ENCODE measurements around the gene HDGFL2.

HDGFL2 gene

DNA sequence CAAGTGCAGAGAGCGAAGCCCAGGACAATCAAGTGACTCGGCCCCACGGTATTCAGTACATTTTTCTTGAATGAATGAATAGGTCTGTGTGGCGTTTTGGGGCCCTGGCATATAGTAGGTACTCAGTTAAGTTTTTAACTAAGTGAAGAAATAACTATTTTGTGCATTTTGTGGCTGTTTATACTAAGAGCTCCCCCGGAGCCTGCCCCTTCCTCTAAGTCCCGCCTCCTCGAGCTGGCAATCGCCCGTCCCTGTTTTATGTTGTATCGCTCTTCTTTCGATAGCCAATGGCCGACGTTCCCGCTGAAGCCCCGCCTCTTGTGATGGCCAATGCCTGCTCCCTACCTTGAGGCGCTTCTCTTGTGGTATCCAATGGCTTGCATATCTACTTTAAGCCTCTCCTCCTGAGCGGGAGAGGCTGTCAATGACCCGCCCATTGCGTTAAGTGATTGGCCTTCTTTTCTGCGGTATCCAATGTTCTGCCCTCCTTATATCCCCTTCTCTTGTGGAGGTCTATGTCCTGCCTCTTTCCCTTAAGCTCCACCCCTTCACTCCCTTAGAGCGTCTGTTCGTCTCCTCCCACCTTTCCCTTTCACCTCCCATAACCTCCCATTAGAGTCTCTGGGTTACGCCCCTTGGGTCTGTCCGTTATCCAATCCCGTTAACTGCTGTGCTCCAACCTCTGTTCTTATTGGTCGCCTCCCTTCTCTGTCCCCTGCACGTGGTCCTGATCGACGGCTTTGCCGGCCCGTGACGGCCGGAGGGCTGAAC, 509 bp upstream of the HDGFL2 start:
- DNase-seq (ENCODE audit: low spot score), result peak; percentile 100

DNA sequence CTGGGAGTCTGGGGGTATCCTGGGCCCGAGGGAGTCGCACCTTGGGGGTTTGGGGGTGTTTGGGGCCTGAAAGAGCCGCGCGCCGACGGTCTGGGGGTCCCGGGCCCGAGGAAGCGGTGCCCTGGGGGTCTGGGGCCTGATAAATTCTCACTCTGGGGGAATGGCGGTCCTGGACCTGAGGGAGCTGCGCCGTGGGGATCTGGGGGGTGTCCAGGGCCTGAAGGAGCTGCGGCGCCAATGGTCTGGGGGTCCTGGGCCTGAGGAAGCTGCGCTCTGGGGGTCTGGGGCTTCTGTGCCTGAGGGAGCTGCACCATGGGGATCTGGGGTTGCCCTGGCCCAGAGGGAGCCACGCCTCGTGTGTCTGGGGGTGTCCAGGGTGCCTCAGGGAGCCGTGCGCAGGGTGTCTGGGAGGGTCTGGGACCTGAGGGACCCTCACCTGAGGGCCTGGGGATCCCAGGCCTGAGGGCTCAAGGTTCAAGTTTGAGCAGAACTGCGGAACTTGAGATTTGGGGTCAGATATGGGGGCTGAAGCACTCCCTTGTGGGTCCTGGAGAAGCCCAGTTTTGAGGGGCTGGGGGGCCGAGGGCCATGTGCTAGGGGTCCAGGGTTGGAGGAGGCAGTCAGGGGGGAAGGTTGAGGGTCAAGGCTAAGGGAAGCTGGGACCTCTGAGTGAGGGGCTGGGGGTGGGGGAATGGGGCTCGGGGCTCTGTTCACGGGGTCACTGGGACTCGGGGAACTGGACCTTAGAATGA, 1.1 kb downstream of the HDGFL2 start:
- DNase-seq (ENCODE audit: low spot score), result no peak

DNA sequence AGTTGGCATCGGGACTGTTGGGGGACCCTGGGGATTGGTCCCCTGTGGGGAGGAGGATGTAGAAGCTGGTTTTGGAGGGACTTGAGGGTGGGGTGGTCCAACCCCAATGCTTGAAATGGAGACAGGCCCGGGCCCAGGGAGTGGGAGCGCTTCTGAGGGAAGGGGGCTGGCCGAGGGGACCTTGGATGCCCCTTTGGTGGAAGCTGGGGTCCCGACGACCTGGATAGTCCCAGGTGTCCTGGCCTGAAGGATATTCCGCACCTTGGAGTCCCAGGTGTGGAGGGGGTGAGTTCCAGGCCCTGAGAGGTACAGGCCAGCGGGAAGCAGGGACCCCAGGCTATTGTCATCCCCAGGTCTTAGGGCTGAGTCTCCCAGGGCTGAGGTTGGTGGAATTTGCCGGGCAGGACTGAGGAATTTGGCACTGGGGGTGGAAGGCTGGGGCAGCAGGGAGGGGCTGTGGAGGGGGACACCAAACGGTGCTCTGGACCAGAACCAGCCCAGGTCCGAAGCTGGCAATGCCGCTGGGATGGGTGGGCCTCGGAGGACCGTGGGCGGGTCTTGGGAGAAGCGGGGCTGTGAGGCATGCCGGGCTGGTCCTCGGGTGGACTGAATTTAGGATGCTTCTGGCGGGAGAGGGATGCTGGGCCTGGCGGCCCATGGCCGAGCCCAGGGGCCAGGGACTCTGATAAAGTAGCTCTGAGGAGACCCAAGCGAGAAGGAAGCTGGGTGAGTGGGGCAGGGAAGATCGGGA, 1.8 kb downstream of the HDGFL2 start:
- DNase-seq (ENCODE audit: low spot score), result no peak

DNA sequence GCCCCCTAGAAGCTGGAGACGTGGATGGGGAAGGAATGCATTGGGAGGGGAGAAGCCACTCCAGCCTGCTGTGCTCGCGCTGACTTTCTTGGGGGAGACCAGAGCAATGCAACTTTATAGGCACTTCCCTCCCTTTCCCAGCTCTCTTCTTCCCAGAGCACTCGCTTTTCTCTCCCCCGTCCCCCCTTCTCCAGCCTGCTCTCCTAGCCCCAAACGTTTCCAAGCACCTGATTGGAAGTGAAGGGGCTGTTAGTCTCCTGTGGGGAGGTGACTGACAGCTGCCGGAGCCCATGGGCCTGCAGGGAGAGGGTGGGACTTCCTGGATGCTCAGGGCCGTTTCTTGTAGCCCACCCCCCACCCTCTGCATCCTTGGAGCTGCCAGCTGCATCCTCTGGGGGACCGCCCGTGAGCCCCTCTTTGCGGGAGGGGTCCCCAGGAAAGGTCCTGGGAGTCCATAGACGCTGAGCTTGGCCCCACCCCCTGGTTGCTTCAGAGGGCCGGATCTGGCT, 2.5 kb downstream of the HDGFL2 start:
- DNase-seq (ENCODE audit: low spot score), result peak; percentile 73

DNA sequence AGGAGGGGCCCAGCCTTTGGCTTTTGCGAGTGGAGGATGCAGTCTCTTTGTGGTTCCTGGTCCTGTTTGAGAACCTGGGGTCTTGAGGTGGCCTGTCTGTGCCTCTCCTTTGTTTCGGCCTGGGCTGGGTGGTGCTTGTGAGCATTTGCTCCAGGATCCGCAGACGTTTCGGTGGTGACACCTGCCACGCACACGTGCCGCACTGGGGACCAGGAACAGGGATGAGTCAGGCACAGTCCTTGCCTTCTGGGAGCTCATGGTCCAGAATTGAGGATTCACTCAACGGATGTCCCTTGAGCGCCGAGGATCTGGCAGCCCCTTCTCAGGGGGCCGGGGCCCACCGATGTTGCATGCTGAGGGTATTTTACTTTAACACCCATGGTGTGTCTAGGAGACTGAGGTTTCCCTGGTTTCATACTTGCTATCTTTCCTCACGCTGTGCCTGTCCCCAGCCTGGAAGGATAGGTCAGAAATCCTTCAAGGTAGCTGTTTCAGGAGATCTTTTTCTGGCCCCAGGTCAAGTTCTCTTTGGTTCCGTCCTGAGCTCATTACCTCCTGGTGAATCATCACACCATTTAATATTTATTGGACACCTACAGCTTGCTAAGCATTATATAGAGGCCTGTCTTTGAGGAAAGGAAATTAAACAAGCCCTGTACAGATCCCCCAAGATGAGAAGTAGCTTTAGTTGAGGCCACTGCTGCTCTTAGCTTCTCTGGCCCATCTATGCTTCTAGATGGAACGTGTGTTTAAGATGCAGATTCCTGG, 5.1 kb downstream of the HDGFL2 start:
- DNase-seq (ENCODE audit: low spot score), result no peak

DNA sequence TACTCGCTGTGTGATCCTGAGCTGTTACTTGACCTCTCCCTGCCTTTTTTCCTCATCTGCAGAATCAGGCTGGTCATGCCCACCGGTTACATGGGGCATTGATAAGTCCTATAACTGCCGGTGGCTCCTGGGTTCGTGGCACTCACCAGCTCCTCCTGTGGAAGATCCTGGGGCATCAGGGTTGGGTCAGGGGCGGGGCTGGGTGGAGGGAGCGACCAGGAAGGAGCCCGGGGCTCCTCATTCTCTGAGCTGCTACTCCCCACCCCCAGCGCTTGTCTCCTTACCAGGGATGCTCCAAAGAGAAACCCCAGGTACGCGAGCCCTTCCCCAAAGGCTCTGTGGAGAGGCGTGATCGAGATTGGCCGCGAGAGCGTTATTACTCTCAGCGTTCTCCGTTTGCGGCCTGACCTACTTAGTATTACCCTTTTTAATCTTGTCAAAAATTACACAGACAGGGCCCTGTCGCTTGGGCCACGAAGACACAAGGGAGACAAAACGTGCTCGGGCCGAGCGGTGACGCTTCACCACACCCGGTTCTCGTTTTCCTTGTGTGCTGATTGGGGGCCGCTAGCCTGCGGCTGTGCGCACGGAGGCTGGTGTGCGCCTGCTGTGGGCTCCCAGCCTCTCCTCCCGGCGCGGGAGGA, 10.7 kb downstream of the HDGFL2 start:
- no peak for DNase-seq (ENCODE audit: low spot score)

DNA sequence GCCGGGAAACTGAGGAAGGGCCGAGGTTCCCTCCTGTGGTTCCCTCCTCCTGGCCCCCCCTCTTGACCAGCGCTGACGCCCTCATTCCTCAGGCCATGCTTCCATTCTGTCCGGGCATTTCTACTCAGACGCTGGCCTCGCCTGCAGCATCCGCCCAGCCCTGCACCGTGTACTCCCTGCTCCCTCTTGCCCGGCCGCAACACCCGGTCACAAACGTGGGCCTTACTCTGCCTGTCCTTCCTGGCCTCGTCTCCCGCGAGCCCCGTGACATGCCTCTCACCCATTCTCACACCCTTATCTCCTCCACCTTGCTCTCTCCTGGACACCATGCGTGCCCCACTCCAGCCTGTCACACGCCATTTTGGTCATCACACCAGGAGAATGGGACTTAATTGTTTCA, 11.3 kb downstream of the HDGFL2 start:
- DNase-seq (ENCODE audit: low spot score), result no peak

DNA sequence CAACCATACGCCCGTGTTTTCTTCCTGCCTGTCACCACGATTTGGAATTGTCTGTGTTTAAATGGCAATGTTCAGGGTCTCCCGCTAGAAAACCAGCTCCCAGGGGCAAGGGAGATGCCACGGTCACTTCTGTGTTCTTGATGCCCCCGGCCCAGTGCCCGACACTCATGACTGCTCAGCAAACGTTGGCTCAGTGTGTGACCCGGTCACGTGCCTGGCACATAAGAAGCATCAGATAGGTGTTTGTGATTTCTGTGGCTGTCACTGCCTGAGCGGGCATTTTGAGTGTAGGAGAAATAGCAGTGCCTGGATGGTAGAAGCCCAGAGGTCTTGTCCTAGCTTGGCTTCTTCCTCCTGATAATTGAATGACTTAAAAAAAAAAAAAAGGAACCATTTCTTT, 15.5 kb downstream of the HDGFL2 start:
- no peak for DNase-seq (ENCODE audit: low spot score)

DNA sequence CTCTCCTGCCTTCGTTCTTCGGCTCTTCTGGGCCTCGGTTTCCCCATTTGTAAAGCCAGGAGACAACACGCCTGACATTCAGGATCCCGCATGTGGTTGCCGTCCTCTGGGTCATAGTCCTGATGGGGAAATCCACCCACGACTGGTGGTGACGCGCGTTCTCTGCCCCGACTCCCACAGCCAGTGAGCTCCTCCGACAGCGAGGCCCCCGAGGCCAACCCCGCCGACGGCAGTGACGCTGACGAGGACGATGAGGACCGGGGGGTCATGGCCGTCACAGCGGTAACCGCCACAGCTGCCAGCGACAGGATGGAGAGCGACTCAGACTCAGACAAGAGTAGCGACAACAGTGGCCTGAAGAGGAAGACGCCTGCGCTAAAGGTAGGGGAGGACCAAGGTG, 16.4 kb downstream of the HDGFL2 start:
- no peak for DNase-seq (ENCODE audit: low spot score)

DNA sequence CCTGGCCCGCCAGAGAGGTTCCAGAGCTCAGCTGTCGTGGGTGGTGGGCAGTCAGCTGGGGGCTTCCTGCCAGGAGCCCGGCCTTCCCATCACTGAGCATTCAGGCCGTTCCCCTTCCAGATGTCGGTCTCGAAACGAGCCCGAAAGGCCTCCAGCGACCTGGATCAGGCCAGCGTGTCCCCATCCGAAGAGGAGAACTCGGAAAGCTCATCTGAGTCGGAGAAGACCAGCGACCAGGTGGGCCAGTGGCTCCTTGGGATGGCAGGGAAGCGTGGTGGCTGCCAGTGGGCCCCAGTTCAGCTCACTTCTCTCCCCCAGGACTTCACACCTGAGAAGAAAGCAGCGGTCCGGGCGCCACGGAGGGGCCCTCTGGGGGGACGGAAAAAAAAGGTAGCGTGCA, 19.3 kb downstream of the HDGFL2 start:
- DNase-seq (ENCODE audit: low spot score), result no peak

DNA sequence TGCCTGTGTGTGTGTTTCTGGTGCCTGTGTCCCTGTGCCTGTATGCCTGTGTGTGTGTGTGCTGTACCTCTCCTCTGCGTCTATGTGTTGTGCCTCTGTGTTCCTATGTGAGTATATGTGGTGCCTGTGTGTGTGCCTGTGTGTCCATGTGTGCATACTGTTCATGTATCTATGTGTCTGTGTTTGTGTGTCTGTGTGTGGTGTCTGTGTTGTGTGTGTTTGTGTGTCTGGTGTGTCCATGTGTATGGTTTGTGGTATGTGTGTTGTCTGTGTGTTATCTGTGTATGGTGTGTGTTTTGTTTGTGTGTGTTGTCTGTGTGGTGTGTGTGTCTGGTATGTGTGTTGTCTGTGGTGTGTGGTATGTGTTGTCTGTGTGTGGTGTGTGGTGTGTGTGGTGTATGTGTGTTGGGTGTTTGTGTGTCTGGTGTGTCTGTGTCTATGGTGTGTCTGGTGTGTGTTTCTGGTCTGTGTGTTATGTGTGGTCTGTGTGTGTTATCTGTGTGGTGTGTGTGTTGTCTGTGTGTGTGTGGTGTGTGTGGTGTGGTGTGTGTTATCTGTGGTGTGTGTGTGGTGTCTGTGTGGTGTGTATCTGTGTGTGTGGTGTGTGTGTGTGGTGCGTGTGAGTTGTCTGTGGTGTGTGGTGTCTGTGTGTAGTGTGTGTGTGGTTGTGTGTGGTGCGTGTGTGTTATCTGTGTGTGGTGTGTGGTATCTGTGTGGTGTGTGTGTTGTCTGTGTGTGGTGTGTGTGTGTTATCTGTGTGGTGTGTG, 20.4 kb downstream of the HDGFL2 start:
- DNase-seq (ENCODE audit: low spot score), result no peak

DNA sequence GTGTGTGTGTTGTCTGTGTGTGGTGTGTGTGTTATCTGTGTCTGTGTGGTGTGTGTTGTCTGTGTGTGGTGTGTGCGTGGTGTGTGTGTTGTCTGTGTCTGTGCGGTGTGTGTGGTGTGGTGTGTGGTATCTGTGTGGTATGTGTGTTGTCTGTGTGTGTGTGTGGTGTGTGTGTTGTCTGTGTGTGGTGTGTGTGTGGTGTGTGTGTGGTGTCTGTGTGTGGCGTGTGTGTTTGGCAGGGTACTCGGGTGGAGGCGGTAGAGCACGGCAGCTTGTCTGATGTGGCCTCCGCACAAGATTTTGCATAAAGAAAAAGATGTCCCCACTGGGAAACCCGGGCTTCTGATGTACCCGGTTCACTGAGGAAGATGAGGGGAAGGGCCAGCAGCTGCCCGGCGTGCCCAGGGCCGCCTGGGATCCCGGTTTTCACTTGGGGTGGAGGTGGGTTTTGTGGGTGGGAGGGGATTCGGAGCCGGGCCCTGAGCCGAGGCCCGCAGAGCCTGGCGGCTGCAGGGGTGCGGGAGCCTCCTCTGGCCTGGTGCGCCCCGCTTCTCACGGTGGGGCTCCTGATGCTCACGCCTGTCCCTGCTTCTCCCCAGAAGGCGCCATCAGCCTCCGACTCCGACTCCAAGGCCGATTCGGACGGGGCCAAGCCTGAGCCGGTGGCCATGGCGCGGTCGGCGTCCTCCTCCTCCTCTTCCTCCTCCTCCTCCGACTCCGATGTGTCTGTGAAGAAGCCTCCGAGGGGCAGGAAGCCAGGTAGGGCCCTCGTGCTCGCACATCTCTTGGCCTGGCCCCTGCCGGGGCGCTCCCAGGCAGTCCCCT, 21.2 kb downstream of the HDGFL2 start:
- no peak for DNase-seq (ENCODE audit: low spot score)

DNA sequence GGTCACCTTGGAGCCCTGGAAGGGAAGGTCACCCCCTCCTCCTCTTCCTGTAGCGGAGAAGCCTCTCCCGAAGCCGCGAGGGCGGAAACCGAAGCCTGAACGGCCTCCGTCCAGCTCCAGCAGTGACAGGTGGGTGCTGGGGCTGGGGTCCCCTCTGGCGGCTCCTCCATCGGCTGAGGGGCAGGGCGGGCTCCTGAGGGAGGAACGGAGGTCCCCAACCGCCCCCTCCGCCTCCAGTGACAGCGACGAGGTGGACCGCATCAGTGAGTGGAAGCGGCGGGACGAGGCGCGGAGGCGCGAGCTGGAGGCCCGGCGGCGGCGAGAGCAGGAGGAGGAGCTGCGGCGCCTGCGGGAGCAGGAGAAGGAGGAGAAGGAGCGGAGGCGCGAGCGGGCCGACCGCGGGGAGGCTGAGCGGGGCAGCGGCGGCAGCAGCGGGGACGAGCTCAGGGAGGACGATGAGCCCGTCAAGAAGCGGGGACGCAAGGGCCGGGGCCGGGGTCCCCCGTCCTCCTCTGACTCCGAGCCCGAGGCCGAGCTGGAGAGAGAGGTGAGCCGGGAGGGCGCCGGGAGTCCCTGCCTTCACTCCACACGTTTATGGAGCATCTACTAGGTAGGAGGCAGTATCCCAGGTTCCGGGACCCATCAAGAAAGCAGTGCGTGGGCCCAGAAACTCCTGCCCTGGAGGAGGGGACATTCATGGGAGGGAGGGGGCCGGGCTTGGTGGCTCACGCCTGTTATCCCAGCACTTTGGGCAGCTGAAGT, 22.0 kb downstream of the HDGFL2 start:
- no peak for DNase-seq (ENCODE audit: low spot score)

DNA sequence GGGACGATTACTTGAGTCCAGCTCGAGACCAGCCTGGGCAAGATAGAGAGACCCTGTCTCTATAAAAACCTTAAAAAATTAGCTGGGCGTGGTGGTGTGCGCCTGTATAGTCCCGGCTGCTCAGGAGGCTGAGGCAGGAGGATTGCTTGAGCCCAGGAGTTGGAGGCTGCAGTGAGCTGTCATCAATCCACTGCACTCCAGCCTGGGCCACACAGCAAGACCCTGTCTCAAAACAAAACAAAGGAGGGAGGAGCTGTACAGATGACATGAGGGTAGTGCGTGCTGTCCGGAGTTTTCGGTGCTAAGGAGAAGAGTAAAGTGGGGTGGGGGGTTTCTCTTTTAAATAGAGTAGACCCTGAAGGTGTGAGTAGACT, 22.6 kb downstream of the HDGFL2 start:
- DNase-seq (ENCODE audit: low spot score), result no peak

DNA sequence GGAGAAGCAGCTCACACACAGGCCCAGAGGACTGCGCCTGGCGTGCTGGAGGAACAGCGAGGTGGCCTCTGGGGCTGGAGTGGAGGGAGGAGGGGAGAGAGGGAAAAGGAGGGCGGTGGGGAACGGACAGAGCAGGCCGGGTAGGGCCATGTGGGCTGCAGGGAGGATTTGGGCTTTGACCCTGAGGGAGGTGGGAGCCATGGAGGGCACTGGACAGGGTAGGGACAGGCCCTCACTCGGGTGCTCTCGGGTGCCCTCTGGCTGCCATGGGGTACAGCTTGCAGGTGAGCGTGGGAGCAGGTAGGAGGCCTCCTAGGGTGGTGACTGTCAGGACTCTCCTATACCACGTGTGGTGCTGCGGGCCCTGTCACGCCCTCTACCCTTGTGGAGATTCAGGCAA, 23.4 kb downstream of the HDGFL2 start:
- DNase-seq (ENCODE audit: low spot score), result peak; percentile 34

DNA sequence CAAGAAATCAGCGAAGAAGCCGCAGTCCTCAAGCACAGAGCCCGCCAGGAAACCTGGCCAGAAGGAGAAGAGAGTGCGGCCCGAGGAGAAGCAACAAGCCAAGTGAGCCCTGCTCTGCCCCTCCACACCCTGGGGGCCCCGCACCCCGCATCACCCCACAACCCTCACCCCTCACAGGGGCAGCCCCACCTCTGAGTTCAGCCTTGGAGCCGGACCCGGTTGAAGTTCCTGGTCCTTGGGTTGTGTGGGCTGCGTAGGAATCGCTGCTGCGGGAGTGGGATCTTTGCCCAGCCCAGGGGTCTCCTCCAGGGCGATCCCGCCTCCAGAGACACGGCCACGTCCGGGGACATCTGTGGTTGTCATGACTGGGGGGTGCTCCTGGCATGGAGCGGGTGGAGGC, 24.2 kb downstream of the HDGFL2 start:
- DNase-seq (ENCODE audit: low spot score), result no peak

DNA sequence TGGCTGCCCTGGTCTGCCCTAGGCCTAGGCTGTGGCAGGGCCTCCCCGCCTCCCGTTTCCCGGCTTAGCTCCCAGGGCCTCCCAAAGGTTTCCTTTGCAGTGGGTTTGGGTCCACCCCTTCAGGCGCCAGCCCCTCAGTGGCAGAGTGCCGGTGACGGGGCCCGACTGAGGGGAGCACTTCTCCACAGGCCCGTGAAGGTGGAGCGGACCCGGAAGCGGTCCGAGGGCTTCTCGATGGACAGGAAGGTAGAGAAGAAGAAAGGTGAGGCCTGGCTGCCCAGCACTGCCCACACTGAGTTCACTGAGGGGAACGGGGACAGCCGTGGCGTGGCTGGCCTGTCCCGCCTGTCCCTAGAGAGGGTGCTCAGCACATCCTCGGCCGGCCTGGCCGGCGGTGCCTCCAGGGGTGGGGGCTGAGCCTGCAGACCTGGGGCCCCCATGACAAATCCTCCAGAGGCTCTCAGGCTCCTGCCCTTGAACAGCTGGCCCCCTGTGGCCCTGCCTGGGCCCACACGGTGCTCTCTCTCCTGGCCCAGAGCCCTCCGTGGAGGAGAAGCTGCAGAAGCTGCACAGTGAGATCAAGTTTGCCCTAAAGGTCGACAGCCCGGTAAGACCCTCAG, 25.8 kb downstream of the HDGFL2 start:
- DNase-seq (ENCODE audit: low spot score), result no peak

DNA sequence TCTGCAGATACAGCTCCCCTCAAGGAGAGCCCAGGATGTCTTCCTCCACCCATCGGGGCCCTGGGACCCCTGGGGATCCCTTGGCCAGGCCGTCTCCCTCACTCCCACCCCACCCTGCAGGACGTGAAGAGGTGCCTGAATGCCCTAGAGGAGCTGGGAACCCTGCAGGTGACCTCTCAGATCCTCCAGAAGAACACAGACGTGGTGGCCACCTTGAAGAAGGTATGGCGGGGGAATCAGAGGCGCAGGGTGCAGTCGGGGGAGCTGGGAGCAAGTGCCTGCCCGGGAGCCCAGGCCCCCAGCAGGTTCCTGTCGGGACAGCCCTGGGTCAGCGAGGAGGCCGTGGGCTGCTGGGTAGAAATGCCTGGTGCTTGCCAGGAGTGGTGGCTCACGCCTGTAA, 26.6 kb downstream of the HDGFL2 start:
- DNase-seq (ENCODE audit: low spot score), result no peak

DNA sequence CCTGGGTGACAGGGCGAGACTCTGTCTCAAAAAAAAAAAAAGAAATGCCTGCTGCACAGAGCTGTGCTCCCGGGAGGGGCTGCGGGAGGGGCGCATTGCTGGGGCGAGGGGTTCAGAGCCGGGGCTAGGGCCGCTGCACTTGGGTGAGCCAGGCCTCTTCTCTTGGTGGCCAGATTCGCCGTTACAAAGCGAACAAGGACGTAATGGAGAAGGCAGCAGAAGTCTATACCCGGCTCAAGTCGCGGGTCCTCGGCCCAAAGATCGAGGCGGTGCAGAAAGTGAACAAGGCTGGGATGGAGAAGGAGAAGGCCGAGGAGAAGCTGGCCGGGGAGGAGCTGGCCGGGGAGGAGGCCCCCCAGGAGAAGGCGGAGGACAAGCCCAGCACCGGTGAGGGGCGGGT, 27.2 kb downstream of the HDGFL2 start:
- no peak for DNase-seq (ENCODE audit: low spot score)
